ENCODE measurements around the gene TNFSF15.

TNFSF15 gene

DNA sequence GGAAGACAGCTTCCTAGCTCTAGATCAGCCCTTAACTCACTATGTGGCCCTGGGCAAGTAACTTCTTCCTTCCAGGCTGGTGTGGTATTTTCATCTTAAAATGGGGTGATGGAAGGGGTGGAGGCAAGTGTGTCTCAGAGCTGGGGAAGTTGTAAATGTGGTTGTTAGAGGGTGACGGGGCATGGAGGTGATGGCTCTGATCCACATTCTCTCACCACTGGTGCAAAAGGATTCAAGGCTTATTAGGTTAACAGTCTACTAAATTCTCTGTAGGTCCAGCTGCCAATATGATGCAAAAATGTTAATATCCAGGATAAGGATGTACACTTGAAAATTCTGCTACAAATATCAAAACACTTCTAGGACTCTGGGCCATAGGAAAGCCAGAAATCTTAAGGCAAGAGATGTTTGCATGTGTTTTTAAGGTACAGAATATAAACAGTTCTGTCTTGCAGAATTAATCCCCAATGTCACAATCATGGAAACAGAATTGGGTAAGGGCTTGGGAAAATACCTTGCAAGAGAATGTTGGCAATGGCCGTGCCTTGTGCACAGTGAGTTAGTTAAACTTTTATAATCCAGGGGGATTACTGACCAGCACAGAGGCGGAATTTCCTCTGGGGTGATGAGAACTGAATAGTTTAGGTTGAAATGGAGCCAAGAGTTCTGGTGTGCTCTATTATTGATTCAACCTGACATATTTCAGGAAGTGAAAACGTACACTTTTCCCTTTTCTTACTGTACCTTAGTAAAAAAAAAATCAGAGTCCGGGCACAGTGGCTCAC lies 19.8 kb downstream of the TNFSF15 start:
- peak; percentile 25 for DNase-seq (ENCODE audit: low read depth)
- TF ChIP-seq, protein P1, sequence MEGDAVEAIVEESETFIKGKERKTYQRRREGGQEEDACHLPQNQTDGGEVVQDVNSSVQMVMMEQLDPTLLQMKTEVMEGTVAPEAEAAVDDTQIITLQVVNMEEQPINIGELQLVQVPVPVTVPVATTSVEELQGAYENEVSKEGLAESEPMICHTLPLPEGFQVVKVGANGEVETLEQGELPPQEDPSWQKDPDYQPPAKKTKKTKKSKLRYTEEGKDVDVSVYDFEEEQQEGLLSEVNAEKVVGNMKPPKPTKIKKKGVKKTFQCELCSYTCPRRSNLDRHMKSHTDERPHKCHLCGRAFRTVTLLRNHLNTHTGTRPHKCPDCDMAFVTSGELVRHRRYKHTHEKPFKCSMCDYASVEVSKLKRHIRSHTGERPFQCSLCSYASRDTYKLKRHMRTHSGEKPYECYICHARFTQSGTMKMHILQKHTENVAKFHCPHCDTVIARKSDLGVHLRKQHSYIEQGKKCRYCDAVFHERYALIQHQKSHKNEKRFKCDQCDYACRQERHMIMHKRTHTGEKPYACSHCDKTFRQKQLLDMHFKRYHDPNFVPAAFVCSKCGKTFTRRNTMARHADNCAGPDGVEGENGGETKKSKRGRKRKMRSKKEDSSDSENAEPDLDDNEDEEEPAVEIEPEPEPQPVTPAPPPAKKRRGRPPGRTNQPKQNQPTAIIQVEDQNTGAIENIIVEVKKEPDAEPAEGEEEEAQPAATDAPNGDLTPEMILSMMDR (IDR thresholded peaks at IDR 0.05; ENCODE audit: low read length, missing control alignments): no peak

DNA sequence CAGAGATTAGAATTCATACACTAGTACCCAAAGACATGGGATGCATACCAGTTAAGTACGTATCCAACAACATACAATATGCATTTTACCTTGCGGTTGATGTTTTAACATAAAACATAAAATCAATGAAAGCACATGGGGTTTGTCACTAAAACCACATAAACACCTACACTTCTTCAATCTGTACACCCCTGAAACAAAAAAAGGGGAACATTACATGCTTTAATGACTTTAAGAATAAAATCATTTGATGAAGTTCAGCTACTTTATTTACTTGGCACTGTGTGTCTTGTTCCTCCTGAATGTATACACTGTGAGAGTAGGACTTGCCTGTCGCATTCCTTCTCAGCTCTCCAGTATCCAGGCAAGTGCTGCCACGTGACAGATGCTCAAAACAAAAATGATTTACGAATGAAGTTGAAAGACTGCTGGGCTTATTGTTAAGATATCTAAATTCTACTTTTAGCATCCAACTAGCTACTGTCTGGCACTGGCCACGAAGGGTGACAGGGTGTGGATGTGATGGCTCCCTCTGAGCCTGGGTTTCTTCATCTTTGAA lies 21.0 kb downstream of the TNFSF15 start:
- DNase-seq (ENCODE audit: low read depth): no peak
- H3K4me3 ChIP-seq (replicated peaks; ENCODE audit: low read depth, low read length): no peak overlapping the region
- TF ChIP-seq, protein P1 (IDR thresholded peaks at IDR 0.05; ENCODE audit: low read length, missing control alignments): no peak

More for the DNA sequence above, 19.8 kb downstream of the TNFSF15 start:
- no peak overlapping the region for H3K4me3 ChIP-seq (replicated peaks; ENCODE audit: low read depth, low read length)

GRCh38 chr9:114782586-114782985 lies 23.3 kb downstream of the TNFSF15 start:
- H3K4me3 ChIP-seq (replicated peaks; ENCODE audit: low read depth, low read length): no peak overlapping the region
- DNase-seq (ENCODE audit: low read depth): no peak
- TF ChIP-seq, protein P1 (IDR thresholded peaks at IDR 0.05; ENCODE audit: low read length, missing control alignments): no peak

- no peak overlapping the region for H3K4me3 ChIP-seq (replicated peaks; ENCODE audit: low read depth, low read length)
- peak; percentile 59 for DNase-seq (ENCODE audit: low read depth)
- TF ChIP-seq, protein P1 (IDR thresholded peaks at IDR 0.05; ENCODE audit: low read length, missing control alignments): no peak
Observed at GRCh38 chr9:114779352-114779845, 26.4 kb downstream of the TNFSF15 start.

- DNase-seq (ENCODE audit: low read depth): no peak
- TF ChIP-seq, protein P1 (IDR thresholded peaks at IDR 0.05; ENCODE audit: low read length, missing control alignments): no peak
- H3K4me3 ChIP-seq (replicated peaks; ENCODE audit: low read depth, low read length): no peak overlapping the region
Observed at GRCh38 chr9:114777821-114778609, 27.8 kb downstream of the TNFSF15 start.

DNA sequence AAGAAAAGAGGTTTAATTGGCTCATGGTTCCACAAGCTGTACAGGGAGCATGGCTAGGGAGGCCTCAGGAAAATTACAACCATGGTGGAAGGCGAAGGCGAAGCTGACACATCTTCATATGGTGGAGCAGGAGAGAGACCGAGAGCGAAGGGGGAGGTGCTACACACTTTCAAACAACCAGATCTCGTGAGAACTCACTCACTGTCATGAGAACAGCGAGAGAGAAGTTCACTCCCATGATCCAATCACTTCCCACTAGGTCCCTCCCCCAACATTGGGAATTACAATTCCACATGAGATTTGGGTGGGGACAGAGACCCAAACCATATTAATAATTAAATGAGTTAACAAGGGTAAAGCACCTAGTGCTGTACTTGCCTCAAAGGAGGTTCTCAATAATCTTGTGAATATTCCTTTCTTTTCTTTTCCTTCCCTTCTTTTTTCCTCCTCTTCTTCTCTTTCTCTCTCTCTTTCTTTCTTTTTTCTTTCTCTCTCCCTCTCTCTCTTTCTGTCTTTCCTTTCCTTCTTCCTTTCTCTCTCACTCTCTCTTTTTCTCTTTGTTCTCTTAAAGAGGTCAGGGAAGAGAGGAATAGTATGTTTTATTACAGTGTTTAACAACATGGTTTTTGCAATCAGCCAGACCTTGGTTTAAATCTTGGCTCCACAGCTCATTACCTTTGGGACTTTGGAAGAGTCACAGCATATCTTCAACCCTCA lies 29.0 kb downstream of the TNFSF15 start:
- TF ChIP-seq, protein P1 (IDR thresholded peaks at IDR 0.05; ENCODE audit: low read length, missing control alignments): no peak
- H3K4me3 ChIP-seq (replicated peaks; ENCODE audit: low read depth, low read length): no peak overlapping the region
- DNase-seq (ENCODE audit: low read depth): no peak

All from fibroblast of pulmonary artery (primary cell).